A172 (cell line): Measurements from ENCODE around the gene FUT7. TPM values are rescaled to one million over a fixed set of nuclear protein-coding genes. Genes with fewer than 3 reads are reported as not detected.

Source experiments
- DNase-seq: peaks from one replicate; pipeline ENCODE4 v3.0.0-alpha.2; 2015; ENCODE audit warnings: low spot score
- total RNA-seq: library from RNA; depleted of rRNA; stranded (reverse); fragments of >200 nt; shearing (Covaris generic); gene quantifications from 2 replicates; pipeline ENCODE4 v1.2.3, GENCODE V29; 2014; rRNA removed

FUT7 gene
- 0.07 TPM in 1 of 2 replicates, not detected in the other for total RNA-seq

GRCh38 chr9:137031904-137032640 lies at the start of gene FUT7:
Gene FUT7, minus strand, starts transcription at chr9:137032088. Its CDS starts 97 bp downstream, at chr9:137031991.
- DNase-seq: no peak

GRCh38 chr9:137080260-137081122 lies 48.6 kb upstream of the FUT7 start:
- DNase-seq: no peak

GRCh38 chr9:137079401-137079787 lies 47.5 kb upstream of the FUT7 start:
- DNase-seq: no peak

- no peak for DNase-seq
Measured at GRCh38 chr9:137078701-137079400, 47.0 kb upstream of the FUT7 start.

GRCh38 chr9:137077758-137078693 lies 46.1 kb upstream of the FUT7 start:
- peak; percentile 46 for DNase-seq

- DNase-seq: peak; percentile 82
Measured at GRCh38 chr9:137077010-137077747, 45.3 kb upstream of the FUT7 start, which contains the start of gene UAP1L1. Gene UAP1L1, plus strand, starts transcription at chr9:137077517. Its CDS starts 16 bp downstream, at chr9:137077533.

GRCh38 chr9:137076636-137077009 lies 44.7 kb upstream of the FUT7 start:
- DNase-seq: no peak

GRCh38 chr9:137075275-137075775 lies 43.4 kb upstream of the FUT7 start:
- DNase-seq: no peak

GRCh38 chr9:137074657-137075274 lies 42.9 kb upstream of the FUT7 start:
- no peak for DNase-seq

GRCh38 chr9:137073992-137074399 lies 42.1 kb upstream of the FUT7 start:
- no peak for DNase-seq

- no peak for DNase-seq
Measured at GRCh38 chr9:137071282-137071681, 39.4 kb upstream of the FUT7 start.

- peak; percentile 65 for DNase-seq
Measured at GRCh38 chr9:137070906-137071275, 39.0 kb upstream of the FUT7 start.

GRCh38 chr9:137070201-137070905 lies 38.5 kb upstream of the FUT7 start, which contains the start of gene SAPCD2:
Gene SAPCD2, minus strand, starts transcription at chr9:137070557. Its CDS starts 97 bp downstream, at chr9:137070460.
- peak; percentile 97 for DNase-seq

GRCh38 chr9:137069508-137070091 lies 37.7 kb upstream of the FUT7 start:
- DNase-seq: no peak

GRCh38 chr9:137068539-137069507 lies 36.9 kb upstream of the FUT7 start:
- DNase-seq: no peak

GRCh38 chr9:137067860-137068538 lies 36.1 kb upstream of the FUT7 start:
- peak; percentile 87 for DNase-seq
